MM.1S (cell line): Measurements from ENCODE around the gene DUSP23.

Experiments
- DNase-seq: peaks from one replicate; pipeline ENCODE4 v3.0.0-alpha.2; 2015
- H2AFZ ChIP-seq: fragments of 300-600 bp; sonication (generic); 2 replicates; pipeline ENCODE4 v1.6.0; 2016; ENCODE audit warnings: antibody characterized with exemption, low read length
- H3F3A ChIP-seq: fragments of 300-600 bp; sonication (generic); 2 replicates; pipeline ENCODE4 v1.6.1; 2016; ENCODE audit warnings: mild to moderate bottlenecking, antibody characterized with exemption, low read length, moderate library complexity, mixed read lengths; ENCODE audit not compliant: insufficient read depth
- H3K27ac ChIP-seq: fragments of 300-600 bp; sonication (generic); 2 replicates; pipeline ENCODE4 v1.5.1; 2016; ENCODE audit warnings: mild to moderate bottlenecking, low read length
- H3K27me3 ChIP-seq: fragments of 300-600 bp; sonication (generic); replicated peaks from 2 replicates; pipeline ENCODE4 v1.6.0; 2016; ENCODE audit warnings: low read length; ENCODE audit not compliant: insufficient read depth
- H3K36me3 ChIP-seq: fragments of 300-600 bp; sonication (generic); replicated peaks from 2 replicates; pipeline ENCODE4 v1.6.1; 2016; ENCODE audit warnings: mild to moderate bottlenecking, low read length, mixed read lengths; ENCODE audit not compliant: insufficient read depth
- H3K4me1 ChIP-seq: fragments of 300-600 bp; sonication (generic); 2 replicates; pipeline ENCODE4 v1.6.1; 2016; ENCODE audit warnings: low read length, mixed read lengths
- H3K4me2 ChIP-seq: fragments of 300-600 bp; sonication (generic); 2 replicates; pipeline ENCODE4 v1.6.0; 2016; ENCODE audit warnings: low read depth, low read length
- H3K4me3 ChIP-seq: fragments of 300-600 bp; sonication (generic); 2 replicates; pipeline ENCODE4 v1.5.1; 2016; ENCODE audit warnings: low read length, mixed read lengths
- H3K79me2 ChIP-seq: fragments of 300-600 bp; sonication (generic); 2 replicates; pipeline ENCODE4 v1.6.1; 2016; ENCODE audit warnings: mixed run types, low read length, mixed read lengths
- H3K9ac ChIP-seq: fragments of 300-600 bp; sonication (generic); 2 replicates; pipeline ENCODE4 v1.6.1; 2016; ENCODE audit warnings: low read length, mixed read lengths
- H3K9me2 ChIP-seq: fragments of 300-600 bp; sonication (generic); replicated peaks from 2 replicates; pipeline ENCODE4 v1.6.1; 2016; ENCODE audit warnings: mild to moderate bottlenecking, low read length, mixed read lengths; ENCODE audit not compliant: insufficient read depth
- H3K9me3 ChIP-seq: fragments of 300-600 bp; sonication (generic); replicated peaks from 2 replicates; pipeline ENCODE4 v1.6.1; 2016; ENCODE audit warnings: mild to moderate bottlenecking, low read length, mixed read lengths; ENCODE audit not compliant: insufficient read depth
- H4K20me1 ChIP-seq: fragments of 300-600 bp; sonication (generic); 2 replicates; pipeline ENCODE4 v1.6.1; 2016; ENCODE audit warnings: mild to moderate bottlenecking, low read length, moderate library complexity, mixed read lengths; ENCODE audit not compliant: insufficient read depth
- CTCF ChIP-seq: fragments of 300-600 bp; sonication (generic); IDR thresholded peaks from 2 replicates; pipeline ENCODE4 v1.5.1; 2016; ENCODE audit warnings: antibody characterized with exemption, low read length, mixed read lengths
- EZH2 ChIP-seq: fragments of 300-600 bp; sonication (generic); optimal IDR thresholded peaks from 2 replicates; pipeline ENCODE3; 2017; ENCODE audit warnings: low read depth, mild to moderate bottlenecking, antibody characterized with exemption, low read length, mixed read lengths
- EZH2phosphoT487 ChIP-seq: fragments of 300-600 bp; sonication (generic); IDR thresholded peaks from 2 replicates; pipeline ENCODE4 v1.6.1; 2018; ENCODE audit warnings: antibody characterized with exemption, low read length

The DUSP23 gene

GRCh38 chr1:159795534-159795933, 14.8 kb downstream of the DUSP23 start:
- no peak overlapping the region for H3K27ac ChIP-seq
- H3K4me2 ChIP-seq: no peak overlapping the region
- DNase-seq: no peak
- no peaks in the 10 kb centered on the region for H3K9me3 ChIP-seq
- H4K20me1 ChIP-seq: no peaks in the 10 kb centered on the region
- peaks cover 8% of the 10 kb centered on the region for H3F3A ChIP-seq
- no peak overlapping the region for H2AFZ ChIP-seq
- no peak overlapping the region for H3K9ac ChIP-seq
- TF ChIP-seq EZH2phosphoT487 (no peak), CTCF (no peak), EZH2 (no peak)
- no peaks in the 10 kb centered on the region for H3K36me3 ChIP-seq
- H3K4me3 ChIP-seq: no peak overlapping the region
- peaks cover 14% of the 10 kb centered on the region for H3K4me1 ChIP-seq
- no peaks in the 10 kb centered on the region for H3K27me3 ChIP-seq
- H3K79me2 ChIP-seq: no peaks in the 10 kb centered on the region
- no peaks in the 10 kb centered on the region for H3K9me2 ChIP-seq

GRCh38 chr1:159798893-159799292, 18.1 kb downstream of the DUSP23 start:
- peaks cover 30% of the 10 kb centered on the region for H3K4me1 ChIP-seq
- no peaks in the 10 kb centered on the region for H3K27me3 ChIP-seq
- peak; percentile 95 for TF ChIP-seq CTCF
- TF ChIP-seq EZH2: no peak
- no peak for TF ChIP-seq EZH2phosphoT487

GRCh38 chr1:159799446-159799985, 18.8 kb downstream of the DUSP23 start:
- DNase-seq: no peak
- Histone ChIP-seq H2AFZ (no peak overlapping the region), H3K9me3 (no peaks in the 10 kb centered on the region), H3K27ac (no peak overlapping the region), H3F3A (peaks cover 16% of the 10 kb centered on the region), H4K20me1 (no peaks in the 10 kb centered on the region), H3K27me3 (no peaks in the 10 kb centered on the region), H3K9ac (no peak overlapping the region), H3K9me2 (no peaks in the 10 kb centered on the region), H3K79me2 (no peaks in the 10 kb centered on the region), H3K4me1 (peaks cover 30% of the 10 kb centered on the region), H3K4me2 (no peak overlapping the region), H3K36me3 (no peaks in the 10 kb centered on the region), H3K4me3 (no peak overlapping the region)
- TF ChIP-seq CTCF (no peak), EZH2 (no peak), EZH2phosphoT487 (no peak)

More at GRCh38 chr1:159798893-159799292, 18.1 kb downstream of the DUSP23 start:
- peak; percentile 67 for DNase-seq
- Histone ChIP-seq H3K36me3 (no peaks in the 10 kb centered on the region), H3K9me3 (no peaks in the 10 kb centered on the region), H2AFZ (no peak overlapping the region), H3K4me2 (no peak overlapping the region), H3F3A (peaks cover 16% of the 10 kb centered on the region), H3K4me3 (no peak overlapping the region), H3K27ac (no peak overlapping the region), H3K79me2 (no peaks in the 10 kb centered on the region), H3K9me2 (no peaks in the 10 kb centered on the region), H3K9ac (no peak overlapping the region), H4K20me1 (no peaks in the 10 kb centered on the region)
